NCI-H187 treated with DMSO at 0.1 percent for 48 hours (cell line): Measurements from ENCODE around the gene TINAG.

Experiments
- DNase-seq: peaks from one replicate; lab custom pipeline; 2025; lab: John Stamatoyannopoulos, UW

TINAG gene

GRCh38 chr6:54427396-54427937, 119.2 kb downstream of the TINAG start:
- no peak for DNase-seq

- no peak for DNase-seq
Observed at GRCh38 chr6:54428431-54428830, 120.2 kb downstream of the TINAG start.

- no peak for DNase-seq
Observed at GRCh38 chr6:54431466-54431865, 123.2 kb downstream of the TINAG start.
